GM18526 (cell line): Measurements from ENCODE around the gene ADAMTS6.
A peak's percentile ranks its signal among the peaks of the same experiment; 100 is the strongest.

Experiments
- POLR2A ChIP-seq: IDR thresholded peaks from 3 replicates; pipeline ENCODE4 v1.6.1; 2011; ENCODE audit not compliant: insufficient read length; ENCODE audit errors: extremely low read depth

ADAMTS6 gene

GRCh38 chr5:65103756-65104440, 377.8 kb downstream of the ADAMTS6 start:
- no peak for TF ChIP-seq POLR2A

DNA sequence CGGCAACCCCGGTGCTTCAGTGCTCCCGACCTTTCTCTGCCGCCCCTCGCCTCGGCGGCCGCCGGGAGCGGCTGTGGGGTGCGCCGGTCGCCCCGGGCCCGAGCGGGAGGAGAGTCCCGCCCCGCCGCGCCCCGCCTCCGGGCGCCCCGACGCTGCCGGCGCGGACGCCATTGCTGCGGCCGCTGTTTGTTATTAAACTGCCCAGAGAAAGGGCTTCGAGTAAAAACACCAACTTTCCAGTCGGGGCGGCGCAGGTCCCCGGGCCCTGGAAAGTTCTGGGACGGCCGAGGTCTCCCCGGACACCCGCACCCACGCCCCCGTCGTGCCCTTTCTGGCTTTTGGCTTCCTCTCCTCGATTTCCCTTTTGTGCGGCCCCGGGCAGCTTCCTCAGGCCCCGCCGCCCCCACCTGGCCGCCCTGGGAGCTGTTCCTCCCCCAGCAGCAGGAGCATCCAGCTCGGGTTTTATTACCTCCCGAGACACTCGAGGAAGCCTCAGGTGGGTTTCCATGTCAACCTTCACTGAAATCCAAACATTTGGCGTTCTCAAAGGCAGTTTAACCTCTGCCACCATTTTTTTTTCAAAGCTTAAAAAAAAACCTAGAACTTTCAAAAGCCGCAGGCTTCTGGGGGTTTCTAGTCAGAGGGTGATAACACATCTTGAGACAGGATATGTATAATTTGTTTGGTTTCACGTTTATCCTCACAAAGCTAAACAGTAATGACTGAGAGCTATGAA, 378.6 kb downstream of the ADAMTS6 start:
- TF ChIP-seq POLR2A: peak; percentile 41

DNA sequence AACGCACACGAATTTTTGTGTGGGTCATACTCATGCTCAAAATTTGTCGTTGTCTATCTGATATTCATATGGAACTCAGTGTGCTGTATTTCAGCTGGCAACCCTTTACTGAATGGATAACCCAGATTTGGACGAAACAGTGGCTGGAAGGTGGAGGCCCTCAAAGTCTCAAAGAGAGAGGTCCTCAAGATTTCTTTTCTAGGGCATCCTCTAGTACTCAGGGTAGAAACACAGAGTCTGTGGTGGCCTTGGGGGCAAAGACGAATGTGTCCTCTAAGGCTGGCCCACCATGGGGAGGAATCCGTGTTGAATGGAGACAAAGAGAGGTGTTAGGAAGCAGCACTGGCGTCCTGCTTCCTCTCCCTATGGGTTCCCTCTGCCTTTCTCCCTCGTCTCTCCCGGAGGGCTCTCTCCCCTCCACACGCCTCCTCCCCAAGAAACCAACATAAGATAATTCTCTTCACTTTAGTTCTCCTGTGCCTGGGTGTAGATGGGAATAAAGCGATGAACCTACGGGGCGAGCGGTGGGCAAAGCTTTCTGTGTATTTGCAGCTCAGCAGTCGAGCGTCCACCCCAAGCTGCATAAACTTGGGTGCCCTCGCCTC, 379.2 kb downstream of the ADAMTS6 start:
- TF ChIP-seq POLR2A: no peak

GRCh38 chr5:65101632-65102100, 380.1 kb downstream of the ADAMTS6 start:
- no peak for TF ChIP-seq POLR2A

GRCh38 chr5:65100911-65101631, 380.6 kb downstream of the ADAMTS6 start:
- TF ChIP-seq POLR2A: no peak
